GM19468 (cell line): Measurements from ENCODE around the gene DNMT1.

Experiments used
- ATAC-seq: cut with Tn5 transposase; IDR thresholded peaks from one replicate; pipeline ENCODE4 v1.9.1; 2021; ENCODE audit warnings: mild to moderate bottlenecking, moderate library complexity, moderate number of reproducible peaks; ENCODE audit not compliant: unreplicated experiment; ENCODE audit errors: extremely low read depth

DNMT1 gene

GRCh38 chr19:10116866-10117616 is 77.7 kb downstream of the DNMT1 start:
- no peak for ATAC-seq

- ATAC-seq: no peak
These were observed 78.5 kb downstream of the DNMT1 start for GRCh38 chr19:10116085-10116865.

GRCh38 chr19:10115392-10116084 is 79.2 kb downstream of the DNMT1 start:
- ATAC-seq: no peak

- ATAC-seq: no peak
These were observed 79.9 kb downstream of the DNMT1 start for GRCh38 chr19:10114651-10115391.

GRCh38 chr19:10113964-10114650 is 80.6 kb downstream of the DNMT1 start:
- ATAC-seq: no peak

- no peak for ATAC-seq
These were observed 81.2 kb downstream of the DNMT1 start for GRCh38 chr19:10113592-10113963.

- ATAC-seq: no peak
These were observed 81.7 kb downstream of the DNMT1 start for GRCh38 chr19:10112895-10113591.

- ATAC-seq: no peak
These were observed 82.6 kb downstream of the DNMT1 start for GRCh38 chr19:10112037-10112761.

GRCh38 chr19:10111405-10111811 is 83.3 kb downstream of the DNMT1 start, which contains the start of gene P2RY11:
P2RY11 (plus strand) TSS chr19:10111693; CDS start chr19:10111722, 29 bp downstream.
- no peak for ATAC-seq

- ATAC-seq: no peak
These were observed 83.8 kb downstream of the DNMT1 start for GRCh38 chr19:10110972-10111317.

GRCh38 chr19:10110076-10110971 is 84.4 kb downstream of the DNMT1 start:
- ATAC-seq: no peak

- ATAC-seq: no peak
These were observed 85.2 kb downstream of the DNMT1 start for GRCh38 chr19:10109528-10109927.

- ATAC-seq: no peak
These were observed 86.9 kb downstream of the DNMT1 start for GRCh38 chr19:10107817-10108367.

GRCh38 chr19:10107254-10107653 is 87.5 kb downstream of the DNMT1 start:
- no peak for ATAC-seq

GRCh38 chr19:10106100-10106936 is 88.4 kb downstream of the DNMT1 start, which contains the start of gene PPAN:
PPAN (plus strand) TSS chr19:10106362; CDS start chr19:10106395, 33 bp downstream.
- ATAC-seq: peak; percentile 58

GRCh38 chr19:10105509-10106099 is 89.1 kb downstream of the DNMT1 start:
- no peak for ATAC-seq
